H9 (cell line): ENCODE data around the gene SPRR1A. TPM values are rescaled to one million over a fixed set of nuclear protein-coding genes. Genes with fewer than 3 reads are reported as not detected.

Source experiments
- DNase-seq: peaks from one replicate; pipeline ENCODE4 v3.0.0-alpha.2; 2017
- H2AFZ ChIP-seq: one replicate; pipeline ENCODE4 v1.6.1; 2013; ENCODE audit warnings: mild to moderate bottlenecking, low read length, control low read depth, moderate library complexity
- H2AK5ac ChIP-seq: 2 replicates; pipeline ENCODE4 v1.6.1; 2013; ENCODE audit warnings: low read length, control low read depth, mixed read lengths; ENCODE audit not compliant: insufficient read length
- H2BK120ac ChIP-seq: one replicate; pipeline ENCODE4 v1.6.1; 2013; ENCODE audit warnings: low read depth, mild to moderate bottlenecking, low read length, control low read depth, inconsistent platforms; ENCODE audit not compliant: poor library complexity, severe bottlenecking
- H2BK12ac ChIP-seq: 2 replicates; pipeline ENCODE4 v1.6.1; 2013; ENCODE audit warnings: low read length, control low read depth, mixed read lengths, low read depth; ENCODE audit not compliant: insufficient read length
- H2BK15ac ChIP-seq: 2 replicates; pipeline ENCODE4 v1.6.1; 2013; ENCODE audit warnings: low read depth, low read length, control low read depth
- H2BK20ac ChIP-seq: one replicate; pipeline ENCODE4 v1.6.1; 2013; ENCODE audit warnings: low read depth, mild to moderate bottlenecking, low read length, control low read depth, inconsistent platforms; ENCODE audit not compliant: poor library complexity, severe bottlenecking
- H2BK5ac ChIP-seq: 2 replicates; pipeline ENCODE4 v1.6.1; 2013; ENCODE audit warnings: low read length, control low read depth, mixed read lengths; ENCODE audit not compliant: insufficient read length
- H3K14ac ChIP-seq: 2 replicates; pipeline ENCODE4 v1.6.1; 2013; ENCODE audit warnings: low read length, control low read depth; ENCODE audit not compliant: insufficient read depth
- H3K18ac ChIP-seq: 2 replicates; pipeline ENCODE4 v1.6.1; 2013; ENCODE audit warnings: low read depth, mild to moderate bottlenecking, mixed read lengths, low read length, control low read depth; ENCODE audit not compliant: insufficient read length
- H3K23ac ChIP-seq: 2 replicates; pipeline ENCODE4 v1.6.1; 2013; ENCODE audit warnings: low read length, control low read depth, mixed read lengths, low read depth; ENCODE audit not compliant: insufficient read length
- H3K23me2 ChIP-seq: 2 replicates; pipeline ENCODE4 v1.6.1; 2013; ENCODE audit warnings: low read depth, mild to moderate bottlenecking, mixed read lengths, low read length, control low read depth; ENCODE audit not compliant: insufficient read length, poor library complexity, severe bottlenecking
- H3K27ac ChIP-seq: 2 replicates; pipeline ENCODE4 v1.5.1; 2013; ENCODE audit warnings: low read length, control low read depth, mixed read lengths, low read depth; ENCODE audit not compliant: insufficient read length
- H3K27me3 ChIP-seq: 2 replicates; pipeline ENCODE4 v1.6.1; 2013; ENCODE audit warnings: low read length, control low read depth, inconsistent platforms; ENCODE audit not compliant: insufficient read depth
- H3K4ac ChIP-seq: 2 replicates; pipeline ENCODE4 v1.6.1; 2013; ENCODE audit warnings: low read depth, mild to moderate bottlenecking, control low read depth, inconsistent platforms, low read length, moderate library complexity
- H3K4me1 ChIP-seq: 2 replicates; pipeline ENCODE4 v1.6.1; 2013; ENCODE audit warnings: low read length, control low read depth, inconsistent platforms; ENCODE audit not compliant: insufficient read depth
- H3K4me2 ChIP-seq: 2 replicates; pipeline ENCODE4 v1.6.1; 2013; ENCODE audit warnings: low read length, control low read depth, mixed read lengths; ENCODE audit not compliant: insufficient read length, insufficient read depth
- H3K56ac ChIP-seq: 2 replicates; pipeline ENCODE4 v1.6.1; 2013; ENCODE audit warnings: low read depth, mild to moderate bottlenecking, mixed read lengths, low read length, control low read depth; ENCODE audit not compliant: insufficient read length
- H3K79me1 ChIP-seq: 2 replicates; pipeline ENCODE4 v1.6.1; 2013; ENCODE audit warnings: low read depth, mild to moderate bottlenecking, moderate library complexity, low read length, control low read depth, inconsistent platforms; ENCODE audit not compliant: insufficient read depth, poor library complexity, severe bottlenecking
- H3K79me2 ChIP-seq: 2 replicates; pipeline ENCODE4 v1.6.1; 2013; ENCODE audit warnings: low read length, control low read depth, inconsistent platforms; ENCODE audit not compliant: insufficient read depth
- H3K9ac ChIP-seq: 2 replicates; pipeline ENCODE4 v1.6.1; 2013; ENCODE audit warnings: low read length, control low read depth, mixed read lengths; ENCODE audit not compliant: insufficient read length; ENCODE audit errors: extremely low read depth
- H3K9me3 ChIP-seq: one replicate; pipeline ENCODE4 v1.6.1; 2013; ENCODE audit warnings: low read depth, low read length, inconsistent platforms; ENCODE audit not compliant: control insufficient read depth
- H3T11ph ChIP-seq: one replicate; pipeline ENCODE4 v1.6.1; 2013; ENCODE audit warnings: mild to moderate bottlenecking, low read length, control low read depth, inconsistent platforms
- H4K20me1 ChIP-seq: one replicate; pipeline ENCODE4 v1.6.1; 2013; ENCODE audit not compliant: control insufficient read depth, insufficient read length, insufficient read depth
- H4K5ac ChIP-seq: 2 replicates; pipeline ENCODE4 v1.6.1; 2013; ENCODE audit warnings: low read depth, mild to moderate bottlenecking, mixed read lengths, low read length, control low read depth; ENCODE audit not compliant: insufficient read length
- H4K8ac ChIP-seq: replicated peaks from 2 replicates; pipeline ENCODE4 v1.6.1; 2013; ENCODE audit warnings: low read length, control low read depth, mixed read lengths, low read depth; ENCODE audit not compliant: insufficient read length
- H4K91ac ChIP-seq: 2 replicates; pipeline ENCODE4 v1.6.1; 2013; ENCODE audit warnings: low read depth, mild to moderate bottlenecking, moderate library complexity, mixed read lengths, low read length, control low read depth; ENCODE audit not compliant: insufficient read length
- H3K27ac Mint-ChIP-seq, 3 experiments: 2 replicates in 2 of 3; 3 replicates in 1 of 3; pipeline ENCODE4 v1.8.0; 2020 to 2021; ENCODE audit warnings: mixed read lengths in 3 of 3, mild to moderate bottlenecking in 1 of 3, moderate library complexity in 1 of 3
- H3K27me3 Mint-ChIP-seq: 2 replicates; pipeline ENCODE4 v1.8.0; 2021; ENCODE audit warnings: low read depth, mild to moderate bottlenecking, moderate library complexity, mixed read lengths
- H3K36me3 Mint-ChIP-seq, 3 experiments: 2 replicates in 2 of 3; 3 replicates in 1 of 3; pipeline ENCODE4 v1.8.0; 2020 to 2021; ENCODE audit warnings: low read depth in 3 of 3, mixed read lengths in 3 of 3; ENCODE audit not compliant: insufficient read depth in 1 of 3
- H3K4me1 Mint-ChIP-seq, 2 experiments: 2 replicates each; pipeline ENCODE4 v1.8.0; 2020; ENCODE audit warnings: mixed read lengths in 2 of 2
- H3K4me3 Mint-ChIP-seq, 2 experiments: 2 replicates in 1 of 2; 3 replicates in 1 of 2; pipeline ENCODE4 v1.8.0; 2020 to 2021; ENCODE audit warnings: mild to moderate bottlenecking in 2 of 2, mixed read lengths in 2 of 2, moderate library complexity in 1 of 2
- H3K9me3 Mint-ChIP-seq, 2 experiments: 2 replicates in 1 of 2; 3 replicates in 1 of 2; pipeline ENCODE4 v1.8.0; 2020; ENCODE audit warnings: mild to moderate bottlenecking in 2 of 2, mixed read lengths in 2 of 2, moderate library complexity in 1 of 2
- CTCF ChIP-seq: fragments of 200-600 bp; sonication (generic); conservative IDR thresholded peaks from 3 replicates; pipeline ENCODE4 v1.8.0; 2021; ENCODE audit warnings: antibody characterized with exemption, mild to moderate bottlenecking
- WGBS: extraction: QIAGEN DNeasy Blood & Tissue Kit; methylation state at CpG from one replicate; pipeline ENCODE4 v1.1.7; 2013; ENCODE audit warnings: missing lambda C conversion rate, low lambda C conversion rate, mixed read lengths; ENCODE audit not compliant: insufficient read length; ENCODE audit errors: extremely low coverage; 5-methylcytosine and 5-hydroxymethylcytosine counted together
- total RNA-seq: library from RNA; stranded (reverse); gene quantifications from 2 replicates; pipeline ENCODE4 v1.2.1, GENCODE V29; 2021

The SPRR1A gene
- total RNA-seq, 1 experiment from 2014 or later: not detected

DNA sequence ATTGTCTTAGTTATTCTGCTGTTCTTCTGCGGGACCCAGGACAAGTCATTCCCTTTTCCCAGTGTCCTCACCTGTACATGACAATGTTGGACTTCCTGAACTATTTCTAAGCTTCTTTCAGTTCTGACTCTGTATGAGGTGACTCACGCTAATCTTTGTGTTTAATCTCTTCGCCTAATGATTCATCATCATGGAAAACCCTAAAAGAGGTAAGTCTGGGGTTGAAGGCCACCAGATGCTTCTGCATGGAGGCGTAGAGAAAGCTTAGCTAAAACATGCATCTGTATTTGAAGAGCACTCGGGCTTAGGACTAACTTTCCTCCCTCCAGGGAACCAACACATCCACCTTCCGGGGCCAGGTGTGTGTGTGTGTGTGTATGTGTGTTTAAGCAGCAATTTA is 29.4 kb upstream of the SPRR1A start:
- no peak overlapping the region for H3K4me2 ChIP-seq

More for the DNA sequence above, 29.4 kb upstream of the SPRR1A start:
- no peak overlapping the region for H2BK120ac ChIP-seq
- no peaks in the 10 kb centered on the region for H3K4me1 Mint-ChIP-seq
- no peak overlapping the region for H3T11ph ChIP-seq
- no peak overlapping the region for H2AK5ac ChIP-seq
- H2AFZ ChIP-seq: no peak overlapping the region
- no peak overlapping the region for H3K9ac ChIP-seq
- H3K4me1 ChIP-seq: no peaks in the 10 kb centered on the region
- no peak overlapping the region for H3K14ac ChIP-seq
- H3K27me3 Mint-ChIP-seq: peaks cover 5% of the 10 kb centered on the region
- H3K27ac Mint-ChIP-seq: no peak overlapping the region
- H3K4me3 Mint-ChIP-seq: no peak overlapping the region
- H3K56ac ChIP-seq: no peak overlapping the region
- no CpG with 5 or more reads among the region's 6 CpGs for WGBS
- H3K9me3 ChIP-seq: no peaks in the 10 kb centered on the region
- H3K27me3 ChIP-seq: no peaks in the 10 kb centered on the region
- H3K79me2 ChIP-seq: no peaks in the 10 kb centered on the region
- no peaks in the 10 kb centered on the region for H3K23me2 ChIP-seq
- no peak overlapping the region for H4K8ac ChIP-seq
- no peak overlapping the region for H3K23ac ChIP-seq
- no peak for TF ChIP-seq CTCF
- H4K5ac ChIP-seq: no peak overlapping the region
- no peak overlapping the region for H4K91ac ChIP-seq
- no peak overlapping the region for H3K27ac ChIP-seq
- peaks cover 22 to 57% of the 10 kb centered on the region in 2 experiments for H3K9me3 Mint-ChIP-seq
- no peaks in the 10 kb centered on the region for H4K20me1 ChIP-seq
- H2BK15ac ChIP-seq: no peak overlapping the region
- no peak overlapping the region for H2BK12ac ChIP-seq
- no peaks in the 10 kb centered on the region for H3K36me3 Mint-ChIP-seq
- H2BK20ac ChIP-seq: no peak overlapping the region
- H3K18ac ChIP-seq: no peak overlapping the region
- no peak overlapping the region for H2BK5ac ChIP-seq
- H3K4ac ChIP-seq: no peak overlapping the region
- no peak for DNase-seq
- H3K79me1 ChIP-seq: no peaks in the 10 kb centered on the region
